Panc1 (cell line): ENCODE results near the gene PPBP. TPM values are rescaled to one million over a fixed set of nuclear protein-coding genes. Genes with fewer than 3 reads are reported as not detected.

Experiments
- ATAC-seq: fragments of 200-7000 bp; cut with Tn5 transposase; 2 replicates; pipeline ENCODE4 v1.9.1; 2020; ENCODE audit warnings: mild to moderate bottlenecking, moderate library complexity
- BruUV-seq: library from RNA; stranded (reverse); fragments of 400-500 nt; replicated peaks from 2 replicates; lab custom pipeline; 2021; lab: Mats Ljungman, UMichigan
- CTCF ChIA-PET: fragments of 300-600 bp; sonication (Branson Sonifier 250); formaldehyde crosslinking; loops from one replicate; lab custom pipeline; 2022; ENCODE audit warnings: antibody characterized with exemption; lab: Charles Lee
- POLR2A ChIA-PET: fragments of 300-600 bp; sonication (Branson Sonifier 250); formaldehyde crosslinking; loops from one replicate; lab custom pipeline; 2022; ENCODE audit warnings: antibody characterized with exemption; lab: Charles Lee
- DNase-seq: peaks from one replicate; pipeline ENCODE4 v3.0.0-alpha.2; 2010; ENCODE audit warnings: low read depth, low spot score
- H3K27ac ChIP-seq: 2 replicates; pipeline ENCODE4 v1.5.1; 2011; ENCODE audit warnings: mild to moderate bottlenecking, low read length, inconsistent platforms
- H3K27me3 ChIP-seq: fragments of 200-500 bp; sonication (Bioruptor generic); 2 replicates; pipeline ENCODE4 v1.6.0; 2014; ENCODE audit warnings: low read length, inconsistent platforms; ENCODE audit not compliant: control insufficient read depth, insufficient read depth
- H3K36me3 ChIP-seq: fragments of 200-500 bp; sonication (Bioruptor generic); 2 replicates; pipeline ENCODE4 v1.5.1; 2014; ENCODE audit warnings: inconsistent platforms, mild to moderate bottlenecking, low read length, moderate library complexity; ENCODE audit not compliant: control insufficient read depth, insufficient read depth
- H3K4me1 ChIP-seq: 2 replicates; pipeline ENCODE4 v1.5.1; 2011; ENCODE audit warnings: inconsistent platforms, mild to moderate bottlenecking, low read length, moderate library complexity; ENCODE audit not compliant: control insufficient read depth, insufficient read depth
- H3K4me3 ChIP-seq, 2 experiments: 2 replicates each; pipeline ENCODE4 v1.5.1; 2011 to 2012; ENCODE audit warnings: low read depth in 2 of 2, low read length in 2 of 2, mild to moderate bottlenecking in 2 of 2, inconsistent platforms in 1 of 2, moderate library complexity in 1 of 2
- H3K9me3 ChIP-seq: fragments of 200-500 bp; sonication (Bioruptor generic); 2 replicates; pipeline ENCODE4 v1.5.1; 2014; ENCODE audit warnings: low read depth, mild to moderate bottlenecking, inconsistent platforms, low read length, moderate library complexity; ENCODE audit not compliant: control insufficient read depth, insufficient read depth
- CTCF ChIP-seq: fragments of 450-650 bp; IDR thresholded peaks from 2 replicates; pipeline ENCODE4 v1.5.1; 2017; ENCODE audit warnings: mild to moderate bottlenecking
- POLR2AphosphoS5 ChIP-seq: IDR thresholded peaks from 2 replicates; pipeline ENCODE4 v1.6.1; 2012; ENCODE audit warnings: mild to moderate bottlenecking, low read depth, low read length, moderate library complexity
- REST ChIP-seq, 2 experiments: IDR thresholded peaks; 2 replicates each; pipeline ENCODE4 v1.6.1; 2011 to 2012; ENCODE audit warnings: low read depth in 2 of 2, control low read depth in 1 of 2, low read length in 1 of 2, mild to moderate bottlenecking in 1 of 2, moderate library complexity in 1 of 2; ENCODE audit not compliant: insufficient read depth in 1 of 2
- SIN3A ChIP-seq: IDR thresholded peaks from 2 replicates; pipeline ENCODE4 v1.6.1; 2012; ENCODE audit warnings: low read depth, mild to moderate bottlenecking, low read length, moderate library complexity, borderline replicate concordance; ENCODE audit not compliant: insufficient read depth
- TCF7L2 ChIP-seq: IDR thresholded peaks from 2 replicates; pipeline ENCODE4 v1.6.1; 2011; ENCODE audit warnings: mild to moderate bottlenecking, low read depth, low read length, inconsistent platforms
- in situ Hi-C: cut with HindIII; loops from 2 replicates; pipeline ENCODE4 v1.10.0; 2016; ENCODE audit warnings: low sequenced_read_pairs, low pct_unique_long_range_greater_than_20kb
- intact Hi-C: fragments of 100-400 bp; cut with micrococcal nuclease; formaldehyde crosslinking; loops from one replicate; pipeline ENCODE4 v1.10.0; 2022; ENCODE audit not compliant: unreplicated experiment
- total RNA-seq: library from RNA; stranded (reverse); gene quantifications from one replicate; pipeline ENCODE4 v1.2.1, GENCODE V29; 2021; ENCODE audit not compliant: unreplicated experiment

PPBP gene
- total RNA-seq, 1 experiment from 2014 or later: not detected

- H3K9me3 ChIP-seq: no peaks in the 10 kb centered on the region
- in situ Hi-C loops: no loop called here
- H3K27me3 ChIP-seq: no peaks in the 10 kb centered on the region
- TF ChIP-seq POLR2AphosphoS5 (no peak), TCF7L2 (no peak), REST (IDR thresholded peaks at IDR 0.05; ENCODE audit: insufficient read depth in 1 of 2, low read depth in 2 of 2, low read length in 1 of 2) (no peak), SIN3A (no peak), CTCF (no peak)
- H3K27ac ChIP-seq: no peak overlapping the region
- no peak overlapping the region for H3K4me3 ChIP-seq
- intact Hi-C loops: no loop called here
- POLR2A ChIA-PET: interaction anchor here (0.6 to 0.7 kb wide), 2 partner anchors 457 to 1547 kb away, joined by 3 to 5 read pairs; no protein-coding TSS in a partner anchor
- H3K36me3 ChIP-seq: no peaks in the 10 kb centered on the region
- no TSS peak for BruUV-seq
- CTCF ChIA-PET: no interaction called here
- H3K4me1 ChIP-seq: no peaks in the 10 kb centered on the region
- no peak for ATAC-seq
- no peak for DNase-seq
Observed at GRCh38 chr4:73967866-73968265, 20.1 kb downstream of the PPBP start.

GRCh38 chr4:73964862-73965611, 23.0 kb downstream of the PPBP start:
- Histone ChIP-seq H3K36me3 (no peaks in the 10 kb centered on the region), H3K27ac (no peak overlapping the region), H3K4me1 (no peaks in the 10 kb centered on the region), H3K9me3 (no peaks in the 10 kb centered on the region), H3K27me3 (no peaks in the 10 kb centered on the region), H3K4me3 (no peak overlapping the region)
- BruUV-seq: no TSS peak
- intact Hi-C loops (no loop called here), in situ Hi-C loops (no loop called here)
- POLR2A ChIA-PET: no interaction called here
- ATAC-seq (no peak), DNase-seq (no peak)
- TF ChIP-seq CTCF (peak; percentile 21), REST (IDR thresholded peaks at IDR 0.05; ENCODE audit: insufficient read depth in 1 of 2, low read depth in 2 of 2, low read length in 1 of 2) (no peak)
- CTCF ChIA-PET: no interaction called here
